ENCODE results near the gene PEX13.

GRCh38 chr2:61006486-61007105 is 10.9 kb upstream of the PEX13 start:
- TF ChIP-seq MAX (IDR thresholded peaks at IDR 0.05; ENCODE audit: low read depth, low read length) = no peak
- no peak for TF ChIP-seq CTCF (IDR thresholded peaks at IDR 0.05; ENCODE audit: low read depth, low read length)
